GM23338 (cell line): ENCODE data around the gene THRB. TPM values are rescaled to one million over a fixed set of nuclear protein-coding genes. Genes with fewer than 3 reads are reported as not detected.

Source experiments
- ATAC-seq: fragments of 200-7000 bp; cut with Tn5 transposase; 3 replicates; pipeline ENCODE4 v1.9.1; 2020
- DNase-seq: peaks from one replicate; pipeline ENCODE4 v3.0.0-alpha.2; 2015; ENCODE audit warnings: low spot score
- H2AFZ ChIP-seq: fragments of 200-600 bp; sonication (generic); 2 replicates; pipeline ENCODE4 v1.8.0; 2016; ENCODE audit warnings: antibody characterized with exemption, mild to moderate bottlenecking, moderate library complexity
- H3F3A ChIP-seq: fragments of 200-600 bp; sonication (generic); replicated peaks from 2 replicates; pipeline ENCODE4 v1.8.0; 2017; ENCODE audit warnings: antibody characterized with exemption, mixed run types, low read depth
- H3K27ac ChIP-seq: fragments of 200-600 bp; sonication (generic); 2 replicates; pipeline ENCODE4 v1.6.1; 2016; ENCODE audit warnings: low read depth
- H3K27me3 ChIP-seq: fragments of 200-600 bp; sonication (generic); 2 replicates; pipeline ENCODE4 v1.8.0; 2016; ENCODE audit warnings: mild to moderate bottlenecking, mixed run types, moderate library complexity; ENCODE audit not compliant: insufficient read depth
- H3K36me3 ChIP-seq: fragments of 200-600 bp; sonication (generic); 2 replicates; pipeline ENCODE4 v1.8.0; 2016; ENCODE audit warnings: mild to moderate bottlenecking; ENCODE audit not compliant: insufficient read depth
- H3K4me1 ChIP-seq: fragments of 200-600 bp; sonication (generic); 2 replicates; pipeline ENCODE4 v1.8.0; 2016; ENCODE audit warnings: mild to moderate bottlenecking, moderate library complexity; ENCODE audit not compliant: insufficient read depth
- H3K4me2 ChIP-seq: fragments of 200-600 bp; sonication (generic); 2 replicates; pipeline ENCODE4 v1.7.1; 2017; ENCODE audit warnings: mixed run types
- H3K4me3 ChIP-seq: fragments of 200-600 bp; sonication (generic); 2 replicates; pipeline ENCODE4 v1.6.1; 2016; ENCODE audit warnings: mixed run types
- H3K79me2 ChIP-seq: fragments of 200-600 bp; sonication (generic); replicated peaks from 2 replicates; pipeline ENCODE4 v1.8.0; 2017; ENCODE audit warnings: mild to moderate bottlenecking; ENCODE audit not compliant: insufficient read depth
- H3K9me2 ChIP-seq: fragments of 200-600 bp; sonication (generic); 2 replicates; pipeline ENCODE4 v1.8.0; 2017; ENCODE audit not compliant: insufficient read depth
- H4K20me1 ChIP-seq: fragments of 200-600 bp; sonication (generic); replicated peaks from 2 replicates; pipeline ENCODE4 v1.8.0; 2017; ENCODE audit warnings: mild to moderate bottlenecking; ENCODE audit not compliant: insufficient read depth
- H3K27ac Mint-ChIP-seq: 2 replicates; pipeline ENCODE4 v1.8.0; 2020; ENCODE audit warnings: inconsistent platforms, mild to moderate bottlenecking, moderate library complexity, mixed read lengths
- H3K27me3 Mint-ChIP-seq: 3 replicates; pipeline ENCODE4 v1.8.0; 2022; ENCODE audit warnings: low read depth, mild to moderate bottlenecking, moderate library complexity, mixed read lengths, inconsistent platforms; ENCODE audit not compliant: insufficient read depth, poor library complexity
- H3K36me3 Mint-ChIP-seq: 3 replicates; pipeline ENCODE4 v1.8.0; 2021; ENCODE audit warnings: low read depth, mild to moderate bottlenecking, inconsistent platforms, moderate library complexity, mixed read lengths
- H3K4me1 Mint-ChIP-seq: 3 replicates; pipeline ENCODE4 v1.8.0; 2020; ENCODE audit warnings: mild to moderate bottlenecking, inconsistent platforms, mixed read lengths
- H3K4me3 Mint-ChIP-seq: 3 replicates; pipeline ENCODE4 v1.8.0; 2021; ENCODE audit warnings: moderate library complexity, mild to moderate bottlenecking, inconsistent platforms, mixed read lengths
- H3K9me3 Mint-ChIP-seq: 3 replicates; pipeline ENCODE4 v1.8.0; 2020; ENCODE audit warnings: moderate library complexity, mild to moderate bottlenecking, inconsistent platforms, mixed read lengths
- CTCF ChIP-seq, 2 experiments: fragments of 200-600 bp in 1 of 2; sonication (generic) in 1 of 2; conservative IDR thresholded peaks; 2 replicates each; pipeline versions ENCODE4 v1.5.1 to v1.6.1; 2016 to 2017; ENCODE audit warnings: antibody characterized with exemption in 2 of 2, low read depth in 2 of 2, mild to moderate bottlenecking in 2 of 2, moderate library complexity in 1 of 2
- EZH2phosphoT487 ChIP-seq: fragments of 200-600 bp; sonication (generic); IDR thresholded peaks from one replicate; pipeline ENCODE4 v1.8.1; 2018; ENCODE audit warnings: antibody characterized with exemption; ENCODE audit not compliant: unreplicated experiment
- POLR2AphosphoS5 ChIP-seq: IDR thresholded peaks from 2 replicates; pipeline ENCODE4 v1.6.1; 2016; ENCODE audit warnings: antibody characterized with exemption, low read depth
- REST ChIP-seq: IDR thresholded peaks from one replicate; pipeline ENCODE4 v1.6.1; 2018; ENCODE audit warnings: antibody characterized with exemption; ENCODE audit not compliant: unreplicated experiment
- ZNF462 ChIP-seq: fragments of 250-450 bp; sonication (Bioruptor Pico); IDR thresholded peaks from 2 replicates; pipeline ENCODE4 v1.5.0; 2020; ENCODE audit warnings: mild to moderate bottlenecking, moderate library complexity
- polyA plus RNA-seq: library from polyadenylated mRNA; unstranded; fragments of >200 nt; fragmentation: Nextera tagmentation; extraction: Ambion mirVana; gene quantifications from 2 replicates; pipeline ENCODE4 v1.2.1, GENCODE V29; 2016
- total RNA-seq: library from RNA; depleted of rRNA; stranded (reverse); fragments of >200 nt; shearing (Covaris generic); gene quantifications from 2 replicates; pipeline ENCODE4 v1.2.3, GENCODE V29; 2014

Gene THRB
- total and polyA plus RNA-seq, 2 experiments from 2014 or later: 1.7 to 3.2 TPM

- TF ChIP-seq ZNF462 (CRISPR knock-in tag) (no peak), POLR2AphosphoS5 (no peak), REST (no peak)
These were observed 405.9 kb downstream of the THRB start (continued) for GRCh38 chr3:24088782-24089181.

GRCh38 chr3:24087469-24087868, 407.2 kb downstream of the THRB start:
- peaks cover 7% of the 10 kb centered on the region; the same call in 2 of the 3 replicates for H3K9me3 Mint-ChIP-seq
- no peaks in the 10 kb centered on the region for H3K27me3 Mint-ChIP-seq
- ATAC-seq (no peak), DNase-seq (no peak)
- H3K27ac Mint-ChIP-seq: no peak overlapping the region
- Histone ChIP-seq H3K36me3 (no peaks in the 10 kb centered on the region), H2AFZ (no peak overlapping the region), H3K27me3 (no peaks in the 10 kb centered on the region), H3K4me2 (no peak overlapping the region), H3K4me3 (no peak overlapping the region), H3K4me1 (no peaks in the 10 kb centered on the region), H3K9me2 (0 out of 2 replicates have a peak, but pooled peaks cover 5% of the 10 kb centered on the region), H4K20me1 (no peaks in the 10 kb centered on the region), H3F3A (no peaks in the 10 kb centered on the region), H3K27ac (no peak overlapping the region), H3K79me2 (no peaks in the 10 kb centered on the region)
- no peaks in the 10 kb centered on the region for H3K4me1 Mint-ChIP-seq
- H3K4me3 Mint-ChIP-seq: no peak overlapping the region
- TF ChIP-seq CTCF (conservative IDR thresholded peaks at IDR 0.05; ENCODE audit: low read depth in 2 of 2): no peak
- no peak for TF ChIP-seq POLR2AphosphoS5
- no peak for TF ChIP-seq EZH2phosphoT487
- H3K36me3 Mint-ChIP-seq: peaks cover 3% of the 10 kb centered on the region; the same call in 1 of the 3 replicates
